Neural cell (in vitro differentiated cells): ENCODE data around the gene CYP8B1. TPM values are rescaled to one million over a fixed set of nuclear protein-coding genes. Genes with fewer than 3 reads are reported as not detected.

Experiments
- H2AFZ ChIP-seq: fragments of 200-600, 300-800 bp; sonication (generic), shearing (Covaris generic); 2 replicates; pipeline ENCODE4 v1.6.0; 2014; ENCODE audit warnings: low read depth, mild to moderate bottlenecking, antibody characterized with exemption, low read length, moderate library complexity
- H3F3A ChIP-seq: fragments of 200-600 bp; shearing (Covaris generic); 2 replicates; pipeline ENCODE4 v1.6.1; 2016; ENCODE audit warnings: mild to moderate bottlenecking, moderate library complexity, mixed read lengths, antibody characterized with exemption, low read length; ENCODE audit not compliant: insufficient read depth, poor library complexity, severe bottlenecking
- H3K27ac ChIP-seq: fragments of 200-600, 300-800 bp; sonication (generic), shearing (Covaris generic); 2 replicates; pipeline ENCODE4 v1.5.1; 2014; ENCODE audit warnings: mild to moderate bottlenecking, low read length, moderate library complexity
- H3K27me3 ChIP-seq: fragments of 300-800, 200-600 bp; sonication (generic), shearing (Covaris generic); 2 replicates; pipeline ENCODE4 v1.6.0; 2014; ENCODE audit warnings: mild to moderate bottlenecking, low read depth, low read length, moderate library complexity; ENCODE audit not compliant: insufficient read depth
- H3K36me3 ChIP-seq: fragments of 300-800, 200-600 bp; sonication (generic), shearing (Covaris generic); 2 replicates; pipeline ENCODE4 v1.5.1; 2014; ENCODE audit warnings: mild to moderate bottlenecking, antibody characterized with exemption, low read length, moderate library complexity; ENCODE audit not compliant: insufficient read depth
- H3K4me2 ChIP-seq: fragments of 300-800, 200-600 bp; sonication (generic), shearing (Covaris generic); 2 replicates; pipeline ENCODE4 v1.6.0; 2014; ENCODE audit warnings: mild to moderate bottlenecking, low read length
- H3K4me3 ChIP-seq: fragments of 300-800, 200-600 bp; sonication (generic), shearing (Covaris generic); 2 replicates; pipeline ENCODE4 v1.5.1; 2014; ENCODE audit warnings: mild to moderate bottlenecking, low read length, moderate library complexity
- H3K79me2 ChIP-seq: fragments of 200-600 bp; shearing (Covaris generic); replicated peaks from 2 replicates; pipeline ENCODE4 v1.6.0; 2014; ENCODE audit warnings: mild to moderate bottlenecking, low read length, moderate library complexity; ENCODE audit not compliant: insufficient read depth
- H3K9ac ChIP-seq: fragments of 300-800, 200-600 bp; sonication (generic), shearing (Covaris generic); 2 replicates; pipeline ENCODE4 v1.6.1; 2016; ENCODE audit warnings: mild to moderate bottlenecking, low read length, mixed read lengths
- H3K9me2 ChIP-seq: fragments of 200-600 bp; shearing (Covaris generic); 2 replicates; pipeline ENCODE4 v1.6.1; 2016; ENCODE audit warnings: mild to moderate bottlenecking, low read length, mixed read lengths; ENCODE audit not compliant: insufficient read depth
- H3K9me3 ChIP-seq: fragments of 200-600, 300-800 bp; sonication (generic), shearing (Covaris generic); 2 replicates; pipeline ENCODE4 v1.6.1; 2016; ENCODE audit warnings: mild to moderate bottlenecking, mixed run types, low read length, moderate library complexity, mixed read lengths
- H4K20me1 ChIP-seq: fragments of 200-600 bp; shearing (Covaris generic); 2 replicates; pipeline ENCODE4 v1.6.1; 2016; ENCODE audit warnings: mild to moderate bottlenecking, mixed run types; ENCODE audit not compliant: insufficient read depth
- CTCF ChIP-seq: fragments of 450-650 bp; IDR thresholded peaks from 2 replicates; pipeline ENCODE4 v1.5.1; 2014; ENCODE audit warnings: antibody characterized with exemption, mild to moderate bottlenecking, moderate library complexity; ENCODE audit not compliant: poor library complexity, severe bottlenecking
- EP300 ChIP-seq: fragments of 450-650 bp; conservative IDR thresholded peaks from 2 replicates; pipeline ENCODE4 v1.6.1; 2014; ENCODE audit warnings: antibody characterized with exemption, mild to moderate bottlenecking, moderate library complexity; ENCODE audit not compliant: poor library complexity, severe bottlenecking
- EZH2 ChIP-seq: fragments of 200-600, 300-800 bp; shearing (Covaris generic), sonication (generic); IDR thresholded peaks from 2 replicates; pipeline ENCODE4 v1.6.1; 2014; ENCODE audit warnings: antibody characterized with exemption, low read length, borderline replicate concordance, mild to moderate bottlenecking; ENCODE audit not compliant: insufficient read depth, poor library complexity, severe bottlenecking
- MXI1 ChIP-seq: fragments of 450-650 bp; conservative IDR thresholded peaks from 2 replicates; pipeline ENCODE4 v1.6.1; 2014; ENCODE audit warnings: antibody characterized with exemption, mild to moderate bottlenecking; ENCODE audit not compliant: poor library complexity, severe bottlenecking
- POLR2AphosphoS5 ChIP-seq: IDR thresholded peaks from 2 replicates; pipeline ENCODE4 v1.6.1; 2012
- RAD21 ChIP-seq: fragments of 450-650 bp; conservative IDR thresholded peaks from 2 replicates; pipeline ENCODE4 v1.6.1; 2014; ENCODE audit warnings: antibody characterized with exemption, mild to moderate bottlenecking, moderate library complexity
- SMC3 ChIP-seq: fragments of 450-650 bp; conservative IDR thresholded peaks from 2 replicates; pipeline ENCODE4 v1.6.1; 2014; ENCODE audit warnings: antibody characterized with exemption, mild to moderate bottlenecking, moderate library complexity; ENCODE audit not compliant: poor library complexity
- TAF1 ChIP-seq: IDR thresholded peaks from 2 replicates; pipeline ENCODE4 v1.6.1; 2012; ENCODE audit warnings: low read depth
- polyA plus RNA-seq: library from polyadenylated mRNA; depleted of rRNA; stranded (reverse); fragments of >200 nt; gene quantifications from 2 replicates; pipeline ENCODE4 v1.2.3, GENCODE V29; 2014
- TF ChIP-seq, protein P1 (sequence below): IDR thresholded peaks from 2 replicates; pipeline ENCODE4 v1.6.1; 2012; ENCODE audit warnings: borderline replicate concordance

Gene CYP8B1
- polyA plus RNA-seq, 1 donor from 2014 or later = not detected

GRCh38 chr3:42871592-42872196, 4.0 kb downstream of the CYP8B1 start:
- no peak overlapping the region for H3K4me2 ChIP-seq

GRCh38 chr3:42868841-42869240, 6.8 kb downstream of the CYP8B1 start:
- Histone ChIP-seq H3F3A (no peaks in the 10 kb centered on the region), H3K4me2 (no peak overlapping the region), H3K9ac (no peak overlapping the region), H3K9me3 (no peaks in the 10 kb centered on the region), H4K20me1 (no peaks in the 10 kb centered on the region), H3K9me2 (no peaks in the 10 kb centered on the region), H3K27me3 (no peaks in the 10 kb centered on the region), H3K36me3 (no peaks in the 10 kb centered on the region), H3K4me3 (no peak overlapping the region), H3K27ac (no peak overlapping the region), H2AFZ (no peak overlapping the region), H3K79me2 (no peaks in the 10 kb centered on the region)
- TF ChIP-seq TAF1 = no peak
- TF ChIP-seq POLR2AphosphoS5 = no peak
- TF ChIP-seq, protein P1, sequence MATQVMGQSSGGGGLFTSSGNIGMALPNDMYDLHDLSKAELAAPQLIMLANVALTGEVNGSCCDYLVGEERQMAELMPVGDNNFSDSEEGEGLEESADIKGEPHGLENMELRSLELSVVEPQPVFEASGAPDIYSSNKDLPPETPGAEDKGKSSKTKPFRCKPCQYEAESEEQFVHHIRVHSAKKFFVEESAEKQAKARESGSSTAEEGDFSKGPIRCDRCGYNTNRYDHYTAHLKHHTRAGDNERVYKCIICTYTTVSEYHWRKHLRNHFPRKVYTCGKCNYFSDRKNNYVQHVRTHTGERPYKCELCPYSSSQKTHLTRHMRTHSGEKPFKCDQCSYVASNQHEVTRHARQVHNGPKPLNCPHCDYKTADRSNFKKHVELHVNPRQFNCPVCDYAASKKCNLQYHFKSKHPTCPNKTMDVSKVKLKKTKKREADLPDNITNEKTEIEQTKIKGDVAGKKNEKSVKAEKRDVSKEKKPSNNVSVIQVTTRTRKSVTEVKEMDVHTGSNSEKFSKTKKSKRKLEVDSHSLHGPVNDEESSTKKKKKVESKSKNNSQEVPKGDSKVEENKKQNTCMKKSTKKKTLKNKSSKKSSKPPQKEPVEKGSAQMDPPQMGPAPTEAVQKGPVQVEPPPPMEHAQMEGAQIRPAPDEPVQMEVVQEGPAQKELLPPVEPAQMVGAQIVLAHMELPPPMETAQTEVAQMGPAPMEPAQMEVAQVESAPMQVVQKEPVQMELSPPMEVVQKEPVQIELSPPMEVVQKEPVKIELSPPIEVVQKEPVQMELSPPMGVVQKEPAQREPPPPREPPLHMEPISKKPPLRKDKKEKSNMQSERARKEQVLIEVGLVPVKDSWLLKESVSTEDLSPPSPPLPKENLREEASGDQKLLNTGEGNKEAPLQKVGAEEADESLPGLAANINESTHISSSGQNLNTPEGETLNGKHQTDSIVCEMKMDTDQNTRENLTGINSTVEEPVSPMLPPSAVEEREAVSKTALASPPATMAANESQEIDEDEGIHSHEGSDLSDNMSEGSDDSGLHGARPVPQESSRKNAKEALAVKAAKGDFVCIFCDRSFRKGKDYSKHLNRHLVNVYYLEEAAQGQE = no peak
- no peak for TF ChIP-seq SMC3
- no peak for TF ChIP-seq EP300
- TF ChIP-seq MXI1 = no peak
- no peak for TF ChIP-seq RAD21

More at GRCh38 chr3:42871592-42872196, 4.0 kb downstream of the CYP8B1 start:
- Histone ChIP-seq H2AFZ (no peak overlapping the region), H3K9me3 (no peaks in the 10 kb centered on the region), H3F3A (no peaks in the 10 kb centered on the region), H4K20me1 (no peaks in the 10 kb centered on the region), H3K79me2 (no peaks in the 10 kb centered on the region), H3K4me3 (no peak overlapping the region), H3K9ac (no peak overlapping the region), H3K9me2 (no peaks in the 10 kb centered on the region), H3K27me3 (no peaks in the 10 kb centered on the region), H3K36me3 (no peaks in the 10 kb centered on the region), H3K27ac (no peak overlapping the region)
- TF ChIP-seq TAF1 = no peak
- no peak for TF ChIP-seq SMC3
- TF ChIP-seq CTCF = no peak
- TF ChIP-seq MXI1 = no peak
- no peak for TF ChIP-seq RAD21
- TF ChIP-seq POLR2AphosphoS5 = no peak
- TF ChIP-seq, protein P1 = no peak
- no peak for TF ChIP-seq EP300
- no peak for TF ChIP-seq EZH2
